GM20000 (cell line): ENCODE measurements around the gene COL5A3.

Source experiments
- DNase-seq: peaks from one replicate; pipeline ENCODE4 v3.0.0; 2012; ENCODE audit warnings: low spot score
- TF ChIP-seq, protein P1 (sequence below): IDR thresholded peaks from 2 replicates; pipeline ENCODE4 v1.5.1; 2012; ENCODE audit warnings: mild to moderate bottlenecking, control low read depth; ENCODE audit errors: extremely low read depth, missing control alignments

COL5A3 gene

DNA sequence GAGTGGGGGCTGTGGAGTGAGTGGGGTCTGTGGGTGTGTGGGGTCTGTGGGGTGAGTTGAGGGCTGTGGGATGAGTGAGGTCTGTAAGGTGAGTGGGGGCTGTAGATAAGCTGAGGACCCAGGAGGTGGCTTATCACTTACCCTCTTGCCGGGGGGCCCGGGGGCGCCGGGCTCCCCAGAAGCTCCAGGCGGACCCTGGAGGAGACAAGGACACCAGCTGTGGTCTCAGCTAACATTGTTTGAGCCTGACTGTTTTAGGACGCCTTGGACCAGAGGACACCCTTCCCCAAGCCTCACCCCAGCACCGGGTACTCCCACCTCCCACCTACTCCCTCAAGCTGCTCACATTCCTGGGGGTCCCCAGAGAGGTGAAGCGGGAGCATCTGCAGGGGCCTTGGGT lies 39.8 kb downstream of the COL5A3 start:
- TF ChIP-seq, protein P1, sequence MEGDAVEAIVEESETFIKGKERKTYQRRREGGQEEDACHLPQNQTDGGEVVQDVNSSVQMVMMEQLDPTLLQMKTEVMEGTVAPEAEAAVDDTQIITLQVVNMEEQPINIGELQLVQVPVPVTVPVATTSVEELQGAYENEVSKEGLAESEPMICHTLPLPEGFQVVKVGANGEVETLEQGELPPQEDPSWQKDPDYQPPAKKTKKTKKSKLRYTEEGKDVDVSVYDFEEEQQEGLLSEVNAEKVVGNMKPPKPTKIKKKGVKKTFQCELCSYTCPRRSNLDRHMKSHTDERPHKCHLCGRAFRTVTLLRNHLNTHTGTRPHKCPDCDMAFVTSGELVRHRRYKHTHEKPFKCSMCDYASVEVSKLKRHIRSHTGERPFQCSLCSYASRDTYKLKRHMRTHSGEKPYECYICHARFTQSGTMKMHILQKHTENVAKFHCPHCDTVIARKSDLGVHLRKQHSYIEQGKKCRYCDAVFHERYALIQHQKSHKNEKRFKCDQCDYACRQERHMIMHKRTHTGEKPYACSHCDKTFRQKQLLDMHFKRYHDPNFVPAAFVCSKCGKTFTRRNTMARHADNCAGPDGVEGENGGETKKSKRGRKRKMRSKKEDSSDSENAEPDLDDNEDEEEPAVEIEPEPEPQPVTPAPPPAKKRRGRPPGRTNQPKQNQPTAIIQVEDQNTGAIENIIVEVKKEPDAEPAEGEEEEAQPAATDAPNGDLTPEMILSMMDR = no peak
- no peak for DNase-seq

DNA sequence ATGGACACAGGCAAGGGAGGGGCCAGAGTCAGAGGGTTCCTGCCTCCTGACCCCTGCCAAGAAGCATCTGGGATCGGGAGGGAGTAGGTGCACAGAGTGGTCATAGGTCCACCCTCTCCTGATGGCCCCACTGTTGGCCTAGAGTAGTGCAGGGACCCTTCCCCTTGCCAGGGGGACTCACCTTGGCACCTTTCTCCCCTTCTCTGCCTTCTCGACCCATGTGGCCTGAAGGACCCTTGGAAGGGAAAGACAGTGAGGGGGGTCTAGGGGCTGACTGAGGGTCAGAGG lies 40.7 kb downstream of the COL5A3 start:
- TF ChIP-seq, protein P1 = no peak
- DNase-seq = no peak

DNA sequence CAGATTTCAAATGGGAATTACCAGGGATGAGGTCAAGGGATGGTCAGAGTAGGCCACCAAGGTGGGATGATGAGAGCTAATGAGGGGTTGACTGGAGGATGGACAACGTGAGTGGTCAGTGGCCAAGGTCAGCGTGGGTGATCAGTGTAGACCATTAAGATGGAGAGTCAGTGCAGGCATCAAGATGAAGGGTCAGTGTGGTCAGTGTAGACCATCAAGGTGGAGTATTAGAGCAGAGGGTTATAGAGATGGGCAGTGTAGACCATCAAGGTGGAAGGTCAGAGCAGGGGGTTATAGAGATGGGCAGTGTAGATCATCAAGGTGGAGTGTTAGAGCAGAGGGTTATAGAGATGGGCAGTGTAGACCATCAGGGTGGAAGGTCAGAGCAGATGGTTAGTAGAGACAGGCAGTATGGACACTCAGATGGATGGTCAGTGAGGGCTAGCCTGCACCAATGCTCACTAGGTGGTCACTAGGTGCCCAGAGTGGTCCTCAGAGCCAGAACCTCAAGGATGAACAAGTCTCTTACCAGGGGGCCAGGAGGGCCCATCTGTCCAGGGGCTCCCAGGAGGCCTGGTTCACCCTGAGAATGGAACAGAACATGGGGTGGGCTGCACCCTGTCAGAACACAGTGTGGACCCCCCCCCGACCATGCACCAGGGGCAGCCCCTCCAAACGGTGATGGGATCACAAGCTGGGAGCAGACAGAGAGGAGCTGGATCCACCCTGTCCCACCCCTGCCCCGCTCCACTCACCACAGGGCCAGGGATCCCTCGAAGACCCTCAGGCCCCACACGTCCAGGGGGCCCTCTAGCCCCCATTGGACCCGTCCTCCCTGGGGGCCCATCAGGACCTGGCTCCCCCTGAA lies 41.2 kb downstream of the COL5A3 start:
- TF ChIP-seq, protein P1 = no peak
- no peak for DNase-seq

DNA sequence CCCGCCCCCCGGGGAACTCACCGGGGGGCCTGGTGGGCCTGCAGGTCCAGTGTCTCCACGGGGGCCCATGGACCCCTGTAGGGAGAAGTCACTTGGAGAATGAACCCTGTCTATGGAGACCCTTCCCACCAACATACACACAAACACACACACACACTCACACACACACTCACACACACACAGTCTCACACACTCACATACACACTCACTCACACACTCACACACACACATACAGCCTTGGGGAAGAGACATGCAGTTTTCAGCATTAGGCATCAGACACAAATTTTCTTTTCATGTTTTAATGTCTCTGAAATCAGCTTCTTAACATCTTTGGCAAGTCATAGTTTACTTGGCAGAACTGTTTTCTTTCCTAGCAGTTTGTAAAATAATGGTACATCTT lies 43.0 kb downstream of the COL5A3 start:
- no peak for DNase-seq
- TF ChIP-seq, protein P1 = no peak

DNA sequence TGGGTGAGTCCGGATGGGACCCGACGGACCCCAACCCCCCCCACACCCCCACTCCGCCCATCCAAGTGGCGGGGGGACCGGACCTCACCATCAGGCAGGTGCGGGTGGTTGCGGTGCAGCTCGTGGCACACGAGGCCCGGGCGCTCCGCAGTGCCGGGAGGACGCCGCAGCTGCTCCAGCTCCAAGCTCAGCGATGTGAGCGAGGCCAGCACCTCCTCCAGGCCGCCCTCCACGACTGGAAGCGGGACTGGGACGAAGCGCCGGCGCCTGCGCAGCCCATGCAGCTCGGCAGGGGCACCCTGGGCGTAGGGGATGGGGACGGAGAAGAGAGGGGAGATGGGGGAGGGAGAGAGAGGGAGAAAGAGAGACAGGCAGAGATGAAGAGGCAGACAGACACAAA lies 43.9 kb downstream of the COL5A3 start:
- TF ChIP-seq, protein P1 = no peak
- DNase-seq = no peak

DNA sequence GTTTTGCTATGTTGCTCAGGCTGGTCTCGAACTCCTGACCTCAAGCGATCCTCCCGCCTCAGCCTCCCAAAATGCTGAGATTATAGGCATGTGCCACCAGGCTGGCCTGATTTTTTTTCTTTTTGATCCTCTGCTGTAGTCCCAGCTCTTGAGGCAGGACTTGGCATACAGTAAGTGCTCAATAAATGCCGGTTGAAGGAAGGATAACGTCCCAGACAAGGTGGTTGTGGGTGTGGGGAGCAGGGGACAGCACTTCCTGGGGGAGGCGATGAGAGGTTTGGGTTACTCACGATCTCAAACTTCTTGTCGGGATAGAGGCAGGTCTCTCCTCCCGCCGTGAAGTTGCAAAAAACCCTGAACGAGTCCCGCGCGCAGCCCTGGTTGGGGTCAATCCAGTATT lies 44.3 kb downstream of the COL5A3 start:
- TF ChIP-seq, protein P1 = no peak
- no peak for DNase-seq

DNA sequence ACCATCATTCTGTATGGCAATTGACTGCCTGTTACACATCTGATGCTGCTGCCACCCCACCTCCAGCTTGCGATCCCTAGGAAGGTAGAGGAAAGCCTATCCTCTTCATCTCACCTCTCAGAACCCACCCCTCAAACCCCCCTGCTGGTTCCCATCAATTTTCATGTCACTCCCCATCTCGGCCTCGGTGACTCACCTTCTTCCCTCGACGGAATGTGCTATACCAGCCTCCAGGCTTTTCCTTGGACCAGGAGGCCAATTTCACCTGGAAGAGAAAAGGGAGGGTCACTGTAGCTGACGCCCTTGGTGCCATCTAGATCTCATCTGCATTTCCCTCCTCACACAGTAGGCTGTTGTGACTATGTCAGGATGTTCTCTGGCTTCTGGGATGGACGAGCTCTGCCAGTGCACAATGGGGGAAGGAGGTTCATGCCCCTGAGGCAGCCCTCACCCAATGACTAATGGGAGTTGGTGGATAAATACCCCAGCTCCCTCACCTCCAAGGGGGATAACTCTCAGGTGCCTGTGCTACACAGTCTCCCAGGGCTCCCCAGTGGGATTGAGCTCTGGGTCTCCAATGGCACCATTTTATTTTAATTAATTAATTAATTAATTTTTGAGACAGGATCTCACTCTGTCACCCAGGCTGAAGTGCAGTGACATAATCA lies 47.5 kb downstream of the COL5A3 start:
- DNase-seq = no peak
- TF ChIP-seq, protein P1 = no peak
